Adrenal gland (tissue), 12 donors: ENCODE results near the gene ACVR1. TPM values are rescaled to one million over a fixed set of nuclear protein-coding genes. Genes with fewer than 3 reads are reported as not detected.

Experiments used
- DNase-seq, 7 donors: peaks; one replicate each; pipeline ENCODE4 v3.0.0-alpha.2; 2019 to 2020
- H3K27ac ChIP-seq, 5 donors: fragments of 200-600 bp; sonication (generic) in 4 of 5; 1 replicate in 3 of 5; 2 replicates in 2 of 5; pipeline versions ENCODE4 v1.5.1 to v1.8.0; 2016 to 2020; ENCODE audit warnings: mild to moderate bottlenecking in 1 of 5
- H3K27me3 ChIP-seq: fragments of 200-600 bp; 2 replicates; pipeline ENCODE4 v1.8.0; 2021
- H3K36me3 ChIP-seq, 2 donors: fragments of 200-600 bp; replicated peaks in 1 of 2; 1 replicate in 1 of 2; 2 replicates in 1 of 2; pipeline versions ENCODE4 v1.5.1 to v1.8.0; 2018 to 2022
- H3K4me1 ChIP-seq, 2 donors: fragments of 200-600 bp; replicated peaks in 1 of 2; 1 replicate in 1 of 2; 2 replicates in 1 of 2; pipeline versions ENCODE4 v1.5.1 to v1.8.0; 2018 to 2021
- H3K4me3 ChIP-seq, 4 donors: fragments of 200-600 bp; sonication (generic) in 3 of 4; one replicate each; pipeline ENCODE4 v1.5.1; 2016 to 2018
- H3K9me3 ChIP-seq, 3 donors: fragments of 200-600 bp; sonication (generic) in 1 of 3; replicated peaks in 1 of 3; 1 replicate in 2 of 3; 2 replicates in 1 of 3; pipeline versions ENCODE4 v1.5.1 to v1.8.0; 2016 to 2021
- CTCF ChIP-seq, 6 experiments: fragments of 450-650 bp in 4 of 6; fragments of 200-600 bp in 2 of 6; sonication (generic) in 1 of 6; IDR thresholded peaks; 1 replicate in 5 of 6; 2 replicates in 1 of 6; pipeline versions ENCODE4 v1.5.1 to v1.8.0; 2016 to 2021; ENCODE audit warnings: antibody characterized with exemption in 6 of 6, mild to moderate bottlenecking in 2 of 6, moderate library complexity in 1 of 6
- POLR2A ChIP-seq, 2 donors: fragments of 450-650 bp; IDR thresholded peaks; one replicate each; pipeline ENCODE4 v1.6.1; 2017; ENCODE audit warnings: antibody characterized with exemption in 2 of 2, mild to moderate bottlenecking in 2 of 2, moderate library complexity in 1 of 2
- WGBS, 4 donors: extraction: QIAGEN DNeasy Blood & Tissue Kit in 2 of 4; methylation state at CpG; one replicate each; pipeline versions ENCODE4 v1.1.5 to v1.1.7; 2013 to 2017; 5-methylcytosine and 5-hydroxymethylcytosine counted together
- intact Hi-C, 2 donors: fragments of 100-400 bp; cut with DNase I; formaldehyde crosslinking; loops; one replicate each; pipeline versions ENCODE4 v1.14.1 to v1.15.0; 2022 to 2023
- polyA plus RNA-seq, 3 donors: library from polyadenylated mRNA; stranded (reverse); fragments of 200-250 nt in 2 of 3; fragments of 350-450 nt in 1 of 3; fragmentation: Illumina TruSeq in 1 of 3; extraction: RNeasy Lipid Tissue Mini Kit (QIAGEN cat#74804) in 1 of 3; gene quantifications; one replicate each; pipeline ENCODE4 v1.2.3, GENCODE V29; 2013 to 2014
- total RNA-seq, 9 donors: library from RNA; depleted of rRNA in 4 of 9; stranded (reverse); fragments of >200 nt in 4 of 9; fragments of 120-200 nt in 1 of 9; fragmentation: NEBNext Ultra II Directional in 1 of 9; extraction: Animal tissue kit (Norgen Biotek cat#: 25700) in 1 of 9; gene quantifications; one replicate each; pipeline versions ENCODE4 v1.1.0 to v1.2.4, GENCODE V29; 2013 to 2023
- donor health status: healthy with polysubstance abuse.
- donor health status: Bipolar disorder and iron deficiency.
- donor health status: DM: yes; HTN: yes; CAD: no.
- donor health status: DM: no; HTN: no; CAD: no.
- donor health status: DM: no; HTN: no; CAD: no.
- donor health status: DM: yes; HTN: yes; CAD: no.

The ACVR1 gene
- total and polyA plus RNA-seq, 12 donors, result 4.6 to 25.0 (median 16.0) TPM

DNA sequence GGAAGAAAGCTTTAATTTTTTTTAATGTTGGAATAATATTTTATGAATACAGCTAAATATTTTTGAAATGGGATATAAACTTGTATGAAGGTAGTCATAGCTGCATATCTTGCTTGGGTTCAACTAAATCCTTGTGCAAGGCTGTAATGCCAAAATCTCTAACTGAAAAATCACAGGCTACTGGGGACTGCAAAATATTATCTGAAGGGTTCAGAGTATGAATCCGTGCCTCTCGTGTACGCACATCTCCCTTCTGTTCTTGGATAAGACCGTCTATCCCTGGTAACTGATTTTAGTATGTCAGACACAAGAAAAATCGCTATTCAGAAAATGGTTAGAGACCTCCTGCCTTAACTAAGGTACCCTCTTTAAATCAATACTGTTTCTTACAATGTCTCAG is 71.8 kb downstream of the ACVR1 start:
- peaks cover 8 to 16% of the 10 kb centered on the region in 2 donors for H3K4me1 ChIP-seq
- H3K36me3 ChIP-seq, result no peaks in the 10 kb centered on the region
- no peak overlapping the region for H3K4me3 ChIP-seq
- no peak for DNase-seq
- TF ChIP-seq CTCF (IDR thresholded peaks at IDR 0.05) (no peak), POLR2A (IDR thresholded peaks at IDR 0.05) (no peak)
- H3K9me3 ChIP-seq, result no peaks in the 10 kb centered on the region
- H3K27ac ChIP-seq, result no peak overlapping the region
- intact Hi-C loops, result no loop called here
- H3K27me3 ChIP-seq, result no peaks in the 10 kb centered on the region
- 95 to 98% (median 97%) methylated on average over 5 of the region's 5 CpGs for WGBS, 4 donors

GRCh38 chr2:157803952-157804351 is 72.2 kb downstream of the ACVR1 start:
- peaks cover 4 to 12% of the 10 kb centered on the region in 2 donors for H3K4me1 ChIP-seq
- no peaks in the 10 kb centered on the region for H3K36me3 ChIP-seq
- H3K4me3 ChIP-seq, result no peak overlapping the region
- H3K27ac ChIP-seq, result no peak overlapping the region
- H3K9me3 ChIP-seq, result no peaks in the 10 kb centered on the region
- TF ChIP-seq POLR2A (IDR thresholded peaks at IDR 0.05), result no peak
- TF ChIP-seq CTCF (IDR thresholded peaks at IDR 0.05), result no peak
- no peaks in the 10 kb centered on the region for H3K27me3 ChIP-seq
- intact Hi-C loops, result no loop called here
- 92 to 96% (median 93%) methylated on average over 3 of the region's 3 CpGs for WGBS, 4 donors
- DNase-seq, result no peak

DNA sequence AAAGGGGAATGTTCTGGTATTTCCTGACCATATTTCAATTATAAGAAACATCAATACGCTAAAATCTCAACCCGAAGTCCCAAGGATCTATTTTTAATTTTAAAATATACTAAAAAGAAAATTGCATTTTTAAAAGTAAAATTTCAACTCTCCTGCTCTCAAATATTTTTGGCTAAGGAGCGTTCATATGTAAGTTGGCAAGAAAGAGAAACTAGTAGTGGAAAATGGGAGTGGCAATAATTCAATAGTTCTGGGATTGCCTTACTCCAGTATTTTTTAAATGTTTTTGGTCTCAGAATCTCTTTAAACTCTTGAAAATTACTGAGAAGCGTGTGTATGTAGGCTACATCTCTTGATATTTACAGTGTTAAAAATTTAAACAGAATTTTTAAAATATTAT is 72.7 kb downstream of the ACVR1 start:
- Histone ChIP-seq H3K4me1 (peaks cover 0 to 7% of the 10 kb centered on the region in 2 donors), H3K27ac (no peak overlapping the region), H3K27me3 (no peaks in the 10 kb centered on the region), H3K36me3 (no peaks in the 10 kb centered on the region), H3K9me3 (no peaks in the 10 kb centered on the region), H3K4me3 (no peak overlapping the region)
- TF ChIP-seq POLR2A (IDR thresholded peaks at IDR 0.05) (no peak), CTCF (IDR thresholded peaks at IDR 0.05) (no peak)
- no peak for DNase-seq
- 83 to 91% (median 88%) methylated on average over 4 of the region's 4 CpGs for WGBS, 4 donors
- intact Hi-C loops, result no loop called here

- Histone ChIP-seq H3K27me3 (no peaks in the 10 kb centered on the region), H3K36me3 (no peaks in the 10 kb centered on the region), H3K4me3 (no peak overlapping the region), H3K4me1 (no peaks in the 10 kb centered on the region), H3K9me3 (no peaks in the 10 kb centered on the region), H3K27ac (no peak overlapping the region)
- DNase-seq, result no peak
- TF ChIP-seq CTCF (IDR thresholded peaks at IDR 0.05) (no peak), POLR2A (IDR thresholded peaks at IDR 0.05) (no peak)
- intact Hi-C loops, result no loop called here
- WGBS, 4 donors, result 96 to 98% (median 97%) methylated on average over 5 of the region's 5 CpGs
Measured at GRCh38 chr2:157800838-157801495, 75.2 kb downstream of the ACVR1 start.
